ENCODE measurements around the gene PCDHA9.
"Not testable (repeated sequence)": the region's sequence is repeated elsewhere in the genome, so short reads cannot be mapped to it uniquely, and the experiment has no call there.

PCDHA9 gene

DNA sequence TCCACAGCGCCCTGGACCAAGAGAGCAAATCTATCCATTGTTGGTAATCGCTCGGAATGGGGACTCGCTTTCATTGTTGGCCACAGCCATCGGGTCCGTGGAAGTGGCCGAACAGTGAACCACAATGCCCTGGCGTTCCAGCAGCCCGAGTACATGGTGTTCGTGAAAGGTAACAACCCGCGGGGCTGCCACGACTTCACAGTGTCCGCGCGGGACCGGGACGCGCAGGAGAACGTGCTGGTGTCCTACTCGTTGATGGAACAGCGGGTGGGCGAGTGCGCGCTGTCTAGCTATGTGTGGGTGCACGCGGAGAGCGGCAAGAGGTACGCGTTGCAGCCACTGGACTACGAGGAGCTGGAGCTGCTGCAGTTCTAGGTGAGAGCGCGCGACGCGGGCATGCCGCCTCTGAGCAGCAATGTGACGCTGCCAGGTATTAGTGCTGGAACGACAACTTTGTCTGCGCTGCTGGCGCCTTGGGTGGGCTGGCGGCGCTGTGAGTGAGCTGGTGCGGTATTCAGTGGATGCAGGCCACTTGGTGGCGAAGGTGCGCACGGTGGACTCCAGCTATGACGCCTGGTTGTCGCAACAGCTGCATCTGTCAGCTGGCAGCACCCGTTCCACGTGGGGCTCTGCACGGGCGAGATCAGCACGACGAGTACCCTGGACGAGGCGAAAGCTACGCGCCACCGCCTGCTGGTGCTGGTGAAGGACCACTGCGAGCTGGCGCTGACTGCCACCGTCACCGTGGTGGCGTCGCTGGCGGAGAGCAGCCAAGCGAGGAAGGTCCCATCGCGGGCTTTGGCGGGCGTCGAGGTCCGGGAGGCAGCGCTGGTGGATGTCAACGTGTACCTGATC, 14.5 kb downstream of the PCDHA9 start:
- Histone ChIP-seq H3K27ac (ENCODE audit: low read length) (no peak overlapping the region), H3K27me3 (ENCODE audit: control insufficient read depth, insufficient read depth, low read length) (no peaks in the 10 kb centered on the region), H3K4me3 (ENCODE audit: low read length) (no peak overlapping the region), H3K9me3 (ENCODE audit: control insufficient read depth, insufficient read depth, low read length) (no peaks in the 10 kb centered on the region), H3K36me3 (ENCODE audit: control insufficient read depth, insufficient read depth, low read length) (peaks cover 8% of the 10 kb centered on the region; the same call in 1 of the 2 replicates), H3K4me1 (ENCODE audit: control insufficient read depth, insufficient read depth, low read length) (peaks cover 1% of the 10 kb centered on the region; the same call in 1 of the 2 replicates)
- WGBS (ENCODE audit: insufficient coverage, insufficient read length), result no CpG with 5 or more reads among the region's 76 CpGs
- no peak for DNase-seq (ENCODE audit: low read depth, low spot score)

DNA sequence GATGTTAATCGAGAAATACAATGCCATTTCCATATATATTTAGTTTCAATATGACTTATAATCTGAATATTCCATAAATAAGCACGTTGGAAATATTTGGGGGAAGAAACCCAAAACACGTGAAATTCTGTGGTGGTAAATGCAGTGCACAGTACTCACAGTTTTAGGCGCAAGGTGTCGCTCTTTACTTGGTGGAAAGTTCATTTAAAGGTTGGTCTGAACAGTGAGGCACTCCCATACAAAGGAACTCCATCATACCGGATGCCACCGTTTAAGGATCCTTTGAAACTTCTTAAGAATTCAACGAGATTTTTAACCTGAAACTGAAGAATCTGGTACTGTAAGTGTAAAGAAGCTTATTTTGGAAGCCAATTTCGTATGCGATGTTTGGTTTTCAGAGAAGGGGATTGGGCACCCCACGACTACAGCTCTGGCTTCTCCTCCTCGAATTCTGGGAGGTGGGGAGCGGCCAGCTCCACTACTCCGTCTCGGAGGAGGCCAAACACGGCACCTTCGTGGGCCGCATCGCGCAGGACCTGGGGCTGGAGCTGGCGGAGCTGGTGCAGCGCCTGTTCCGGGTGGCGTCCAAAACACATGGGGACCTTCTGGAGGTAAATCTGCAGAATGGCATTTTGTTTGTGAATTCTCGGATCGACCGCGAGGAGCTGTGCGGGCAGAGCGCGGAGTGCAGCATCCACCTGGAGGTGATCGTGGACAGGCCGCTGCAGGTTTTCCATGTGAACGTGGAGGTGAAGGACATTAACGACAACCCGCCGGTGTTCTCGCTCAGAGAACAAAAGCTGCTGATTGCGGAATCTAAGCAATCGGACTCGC, 20.8 kb downstream of the PCDHA9 start, which contains the start of gene PCDHA11:
Gene PCDHA11, plus strand, starts transcription at position 237 of the 834 bp plus-strand sequence. Its CDS starts 147 bp downstream, at position 384.
- WGBS (ENCODE audit: insufficient coverage, insufficient read length), result no CpG with 5 or more reads among the region's 41 CpGs
- no peak for DNase-seq (ENCODE audit: low read depth, low spot score)
- H3K4me3 ChIP-seq (ENCODE audit: low read length), result peak within 1 kb of the TSS; percentile 47; the same call in 1 of the 2 replicates

DNA sequence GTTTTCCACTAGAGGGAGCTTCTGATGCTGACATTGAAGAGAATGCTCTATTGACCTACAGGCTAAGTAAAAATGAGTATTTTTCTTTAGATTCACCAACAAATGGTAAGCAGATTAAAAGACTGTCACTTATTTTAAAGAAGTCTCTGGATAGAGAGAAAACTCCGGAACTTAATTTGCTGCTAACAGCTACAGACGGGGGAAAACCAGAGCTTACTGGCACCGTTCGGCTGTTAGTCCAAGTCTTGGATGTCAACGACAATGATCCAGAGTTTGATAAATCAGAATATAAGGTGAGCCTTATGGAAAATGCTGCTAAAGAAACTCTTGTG, 21.3 kb downstream of the PCDHA9 start:
- no CpG with 5 or more reads among the region's 5 CpGs for WGBS (ENCODE audit: insufficient coverage, insufficient read length)
- Histone ChIP-seq H3K9me3 (ENCODE audit: control insufficient read depth, insufficient read depth, low read length) (no peaks in the 10 kb centered on the region), H3K4me3 (ENCODE audit: low read length) (peak overlapping the region; percentile 47; the same call in 1 of the 2 replicates), H3K36me3 (ENCODE audit: control insufficient read depth, insufficient read depth, low read length) (peaks cover 9% of the 10 kb centered on the region; the same call in 1 of the 2 replicates), H3K27ac (ENCODE audit: low read length) (no peak overlapping the region), H3K4me1 (ENCODE audit: control insufficient read depth, insufficient read depth, low read length) (no peaks in the 10 kb centered on the region), H3K27me3 (ENCODE audit: control insufficient read depth, insufficient read depth, low read length) (no peaks in the 10 kb centered on the region)
- DNase-seq (ENCODE audit: low read depth, low spot score), result no peak

More for the DNA sequence above, 20.8 kb downstream of the PCDHA9 start, which contains the start of gene PCDHA11:
- Histone ChIP-seq H3K27me3 (ENCODE audit: control insufficient read depth, insufficient read depth, low read length) (no peaks in the 10 kb centered on the region), H3K27ac (ENCODE audit: low read length) (no peak within 1 kb of the TSS), H3K36me3 (ENCODE audit: control insufficient read depth, insufficient read depth, low read length) (peaks cover 9% of the 10 kb centered on the region; the same call in 1 of the 2 replicates), H3K4me1 (ENCODE audit: control insufficient read depth, insufficient read depth, low read length) (no peaks in the 10 kb centered on the region), H3K9me3 (ENCODE audit: control insufficient read depth, insufficient read depth, low read length) (no peaks in the 10 kb centered on the region)

DNA sequence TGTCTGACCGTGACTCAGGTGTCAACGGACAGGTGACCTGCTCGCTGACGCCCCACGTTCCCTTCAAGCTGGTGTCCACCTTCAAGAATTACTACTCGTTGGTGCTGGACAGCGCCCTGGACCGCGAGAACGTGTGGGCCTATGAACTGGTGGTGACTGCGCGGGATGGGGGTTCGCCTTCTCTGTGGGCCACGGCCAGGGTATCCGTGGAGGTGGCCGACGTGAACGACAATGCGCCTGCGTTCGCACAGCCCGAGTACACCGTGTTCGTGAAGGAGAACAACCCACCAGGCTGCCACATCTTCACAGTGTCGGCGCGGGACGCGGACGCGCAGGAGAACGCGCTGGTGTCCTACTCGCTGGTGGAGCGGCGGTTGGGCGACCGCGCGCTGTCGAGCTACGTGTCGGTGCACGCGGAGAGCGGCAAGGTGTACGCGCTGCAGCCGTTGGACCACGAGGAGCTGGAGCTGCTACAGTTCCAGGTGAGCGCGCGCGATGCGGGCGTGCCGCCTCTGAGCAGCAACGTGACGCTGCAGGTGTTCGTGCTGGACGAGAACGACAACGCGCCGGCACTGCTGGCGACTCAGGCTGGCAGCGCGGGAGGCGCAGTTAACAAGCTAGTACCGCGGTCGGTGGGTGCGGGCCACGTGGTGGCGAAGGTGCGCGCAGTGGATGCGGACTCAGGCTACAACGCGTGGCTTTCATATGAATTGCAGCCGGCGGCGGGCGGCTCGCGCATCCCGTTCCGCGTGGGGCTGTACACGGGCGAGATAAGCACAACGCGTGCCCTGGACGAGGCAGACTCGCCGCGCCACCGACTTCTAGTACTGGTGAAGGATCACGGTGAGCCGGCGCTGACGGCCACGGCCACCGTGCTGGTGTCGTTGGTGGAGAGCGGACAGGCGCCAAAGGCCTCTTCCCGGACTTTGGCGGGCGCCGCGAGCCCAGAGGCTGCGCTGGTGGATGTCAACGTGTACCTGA, 22.3 kb downstream of the PCDHA9 start:
- Histone ChIP-seq H3K27ac (ENCODE audit: low read length) (no peak overlapping the region), H3K27me3 (ENCODE audit: control insufficient read depth, insufficient read depth, low read length) (no peaks in the 10 kb centered on the region), H3K36me3 (ENCODE audit: control insufficient read depth, insufficient read depth, low read length) (peaks cover 9% of the 10 kb centered on the region; the same call in 1 of the 2 replicates), H3K4me1 (ENCODE audit: control insufficient read depth, insufficient read depth, low read length) (no peaks in the 10 kb centered on the region), H3K9me3 (ENCODE audit: control insufficient read depth, insufficient read depth, low read length) (no peaks in the 10 kb centered on the region), H3K4me3 (ENCODE audit: low read length) (no peak overlapping the region)
- no CpG with 5 or more reads among the region's 114 CpGs for WGBS (ENCODE audit: insufficient coverage, insufficient read length)
- DNase-seq (ENCODE audit: low read depth, low spot score), result no peak

DNA sequence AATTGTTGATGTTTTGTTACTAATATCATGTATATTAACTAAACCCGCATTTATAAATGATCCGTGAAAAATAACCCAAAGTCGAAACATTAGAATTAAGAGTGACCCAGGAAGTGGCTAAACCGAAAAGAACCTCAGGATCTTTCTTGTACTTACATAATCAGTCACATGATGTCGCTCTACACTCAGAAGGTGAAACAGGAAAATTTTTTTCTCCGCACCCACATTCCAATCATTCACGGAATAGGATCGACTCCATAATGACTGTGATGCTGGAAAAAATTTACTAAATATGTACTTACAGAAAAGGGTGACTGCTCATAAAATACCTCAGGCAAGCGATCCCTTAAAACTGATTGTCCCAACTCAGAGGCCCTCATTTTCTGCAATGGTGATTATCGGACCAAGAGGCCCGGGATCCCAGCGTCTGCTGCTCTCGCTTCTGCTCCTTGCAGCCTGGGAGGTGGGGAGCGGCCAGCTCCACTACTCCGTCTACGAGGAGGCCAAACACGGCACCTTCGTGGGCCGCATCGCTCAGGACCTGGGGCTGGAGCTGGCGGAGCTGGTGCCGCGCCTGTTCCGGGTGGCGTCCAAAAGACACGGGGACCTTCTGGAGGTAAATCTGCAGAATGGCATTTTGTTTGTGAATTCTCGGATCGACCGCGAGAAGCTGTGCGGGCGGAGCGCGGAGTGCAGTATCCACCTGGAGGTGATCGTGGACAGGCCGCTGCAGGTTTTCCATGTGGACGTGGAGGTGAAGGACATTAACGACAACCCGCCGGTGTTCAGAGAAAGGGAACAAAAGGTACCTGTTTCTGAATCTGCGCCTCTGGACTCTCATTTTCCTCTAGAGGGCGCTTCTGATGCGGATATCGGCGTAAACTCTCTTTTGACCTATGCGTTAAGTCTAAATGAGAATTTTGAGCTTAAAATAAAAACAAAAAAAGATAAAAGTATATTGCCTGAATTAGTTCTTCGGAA, 27.2 kb downstream of the PCDHA9 start, which contains the start of gene PCDHA12:
Gene PCDHA12, plus strand, starts transcription at position 224 of the 981 bp plus-strand sequence. Its CDS starts 165 bp downstream, at position 389.
- Histone ChIP-seq H3K27ac (ENCODE audit: low read length) (no peak within 1 kb of the TSS), H3K9me3 (ENCODE audit: control insufficient read depth, insufficient read depth, low read length) (no peaks in the 10 kb centered on the region), H3K4me1 (ENCODE audit: control insufficient read depth, insufficient read depth, low read length) (peaks cover 2% of the 10 kb centered on the region; the same call in 1 of the 2 replicates), H3K4me3 (ENCODE audit: low read length) (peak within 1 kb of the TSS; percentile 59; the same call in 1 of the 2 replicates), H3K27me3 (ENCODE audit: control insufficient read depth, insufficient read depth, low read length) (no peaks in the 10 kb centered on the region), H3K36me3 (ENCODE audit: control insufficient read depth, insufficient read depth, low read length) (peaks cover 10% of the 10 kb centered on the region)
- no peak for DNase-seq (ENCODE audit: low read depth, low spot score)
- WGBS (ENCODE audit: insufficient coverage, insufficient read length), result no CpG with 5 or more reads among the region's 47 CpGs

DNA sequence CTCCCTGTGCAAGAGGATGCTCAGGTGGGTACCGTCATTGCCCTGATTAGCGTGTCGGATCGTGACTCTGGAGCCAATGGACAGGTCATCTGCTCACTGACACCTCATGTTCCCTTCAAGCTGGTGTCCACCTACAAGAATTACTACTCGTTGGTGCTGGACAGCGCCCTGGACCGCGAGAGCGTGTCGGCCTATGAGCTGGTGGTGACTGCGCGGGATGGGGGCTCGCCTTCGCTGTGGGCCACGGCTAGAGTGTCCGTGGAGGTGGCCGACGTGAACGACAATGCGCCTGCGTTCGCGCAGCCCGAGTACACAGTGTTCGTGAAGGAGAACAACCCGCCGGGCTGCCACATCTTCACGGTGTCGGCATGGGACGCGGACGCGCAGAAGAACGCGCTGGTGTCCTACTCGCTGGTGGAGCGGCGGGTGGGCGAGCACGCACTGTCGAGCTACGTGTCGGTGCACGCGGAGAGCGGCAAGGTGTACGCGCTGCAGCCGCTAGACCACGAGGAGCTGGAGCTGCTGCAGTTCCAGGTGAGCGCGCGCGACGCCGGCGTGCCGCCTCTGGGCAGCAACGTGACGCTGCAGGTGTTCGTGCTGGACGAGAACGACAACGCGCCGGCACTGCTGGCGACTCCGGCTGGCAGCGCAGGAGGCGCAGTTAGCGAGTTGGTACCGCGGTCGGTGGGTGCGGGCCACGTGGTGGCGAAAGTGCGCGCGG, 28.5 kb downstream of the PCDHA9 start:
- not testable (repeated sequence) for H3K9me3 ChIP-seq (ENCODE audit: control insufficient read depth, insufficient read depth, low read length); H3K27ac ChIP-seq (ENCODE audit: low read length); H3K27me3 ChIP-seq (ENCODE audit: control insufficient read depth, insufficient read depth, low read length); H3K4me3 ChIP-seq (ENCODE audit: low read length); H3K36me3 ChIP-seq (ENCODE audit: control insufficient read depth, insufficient read depth, low read length); H3K4me1 ChIP-seq (ENCODE audit: control insufficient read depth, insufficient read depth, low read length); DNase-seq (ENCODE audit: low read depth, low spot score)
- WGBS (ENCODE audit: insufficient coverage, insufficient read length), result no CpG with 5 or more reads among the region's 80 CpGs

DNA sequence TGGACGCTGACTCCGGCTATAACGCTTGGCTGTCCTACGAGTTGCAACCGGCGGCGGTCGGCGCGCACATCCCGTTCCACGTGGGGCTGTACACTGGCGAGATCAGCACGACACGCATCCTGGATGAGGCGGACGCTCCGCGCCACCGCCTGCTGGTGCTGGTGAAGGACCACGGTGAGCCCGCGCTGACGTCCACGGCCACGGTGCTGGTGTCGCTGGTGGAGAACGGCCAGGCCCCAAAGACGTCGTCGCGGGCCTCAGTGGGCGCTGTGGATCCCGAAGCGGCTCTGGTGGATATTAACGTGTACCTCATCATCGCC, 29.0 kb downstream of the PCDHA9 start:
- Histone ChIP-seq H3K36me3 (ENCODE audit: control insufficient read depth, insufficient read depth, low read length) (peaks cover 4% of the 10 kb centered on the region; the same call in 1 of the 2 replicates), H3K4me1 (ENCODE audit: control insufficient read depth, insufficient read depth, low read length) (peaks cover 2% of the 10 kb centered on the region; the same call in 1 of the 2 replicates), H3K27ac (ENCODE audit: low read length) (no peak overlapping the region), H3K9me3 (ENCODE audit: control insufficient read depth, insufficient read depth, low read length) (no peaks in the 10 kb centered on the region), H3K27me3 (ENCODE audit: control insufficient read depth, insufficient read depth, low read length) (no peaks in the 10 kb centered on the region), H3K4me3 (ENCODE audit: low read length) (no peak overlapping the region)
- no CpG with 5 or more reads among the region's 37 CpGs for WGBS (ENCODE audit: insufficient coverage, insufficient read length)
- DNase-seq (ENCODE audit: low read depth, low spot score), result no peak

DNA sequence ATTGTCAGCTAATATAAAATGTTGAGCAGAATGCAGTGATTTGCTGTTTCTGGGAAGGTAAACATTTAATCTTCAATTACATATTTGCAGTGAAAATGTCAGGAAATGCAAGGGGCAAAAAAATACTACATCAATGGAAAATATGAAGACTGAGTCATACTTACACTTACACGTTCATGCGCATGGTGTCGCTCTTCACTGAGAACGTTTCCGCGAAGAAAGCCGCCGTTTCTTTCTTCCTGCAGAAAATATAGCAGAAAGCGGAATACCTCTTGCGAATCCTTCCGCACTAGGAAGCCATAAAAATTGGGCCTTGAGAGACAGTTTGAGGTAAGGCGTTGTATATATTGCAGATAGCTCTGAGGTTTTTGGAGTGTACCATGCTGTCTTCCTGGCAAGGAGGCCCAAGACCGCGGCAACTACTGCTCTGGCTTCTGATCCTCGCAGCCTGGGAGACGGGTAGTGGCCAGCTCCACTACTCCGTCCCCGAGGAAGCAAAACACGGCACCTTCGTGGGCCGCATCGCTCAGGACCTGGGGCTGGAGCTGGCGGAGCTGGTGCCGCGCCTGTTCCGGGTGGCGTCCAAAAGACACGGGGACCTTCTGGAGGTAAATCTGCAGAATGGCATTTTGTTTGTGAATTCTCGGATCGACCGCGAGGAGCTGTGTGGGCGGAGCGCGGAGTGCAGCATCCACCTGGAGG, 33.9 kb downstream of the PCDHA9 start, which contains the start of gene PCDHA13:
Gene PCDHA13, plus strand, starts transcription at position 236 of the 702 bp plus-strand sequence. Its CDS starts 145 bp downstream, at position 381.
- no CpG with 5 or more reads among the region's 35 CpGs for WGBS (ENCODE audit: insufficient coverage, insufficient read length)
- no peaks in the 10 kb centered on the region for H3K27me3 ChIP-seq (ENCODE audit: control insufficient read depth, insufficient read depth, low read length)
- no peaks in the 10 kb centered on the region for H3K9me3 ChIP-seq (ENCODE audit: control insufficient read depth, insufficient read depth, low read length)
- H3K4me3 ChIP-seq (ENCODE audit: low read length), result peak within 1 kb of the TSS; percentile 33; the same call in 1 of the 2 replicates
- peaks cover 2% of the 10 kb centered on the region; the same call in 1 of the 2 replicates for H3K4me1 ChIP-seq (ENCODE audit: control insufficient read depth, insufficient read depth, low read length)
- peaks cover 7% of the 10 kb centered on the region for H3K36me3 ChIP-seq (ENCODE audit: control insufficient read depth, insufficient read depth, low read length)
- DNase-seq (ENCODE audit: low read depth, low spot score), result no peak
- H3K27ac ChIP-seq (ENCODE audit: low read length), result no peak within 1 kb of the TSS

Measured in iPS DF 6.9 (cell line).